ENCODE measurements around the gene BMP2K.
"Not testable (repeated sequence)": the region's sequence is repeated elsewhere in the genome, so short reads cannot be mapped to it uniquely, and the experiment has no call there.

The BMP2K gene

GRCh38 chr4:78811034-78811433, 34.9 kb downstream of the BMP2K start:
- no peak for DNase-seq (ENCODE audit: low read depth)
- no peak overlapping the region for H3K4me3 ChIP-seq (replicated peaks; ENCODE audit: low read depth, low read length)
- no peak for TF ChIP-seq CTCF (IDR thresholded peaks at IDR 0.05; ENCODE audit: low read length, missing control alignments)

- no peak for DNase-seq (ENCODE audit: low read depth)
- no peak for TF ChIP-seq CTCF (IDR thresholded peaks at IDR 0.05; ENCODE audit: low read length, missing control alignments)
- no peak overlapping the region for H3K4me3 ChIP-seq (replicated peaks; ENCODE audit: low read depth, low read length)
Observed at GRCh38 chr4:78818530-78819079, 42.5 kb downstream of the BMP2K start.

GRCh38 chr4:78824001-78824400, 47.9 kb downstream of the BMP2K start:
- no peak for TF ChIP-seq CTCF (IDR thresholded peaks at IDR 0.05; ENCODE audit: low read length, missing control alignments)
- DNase-seq (ENCODE audit: low read depth) = no peak
- H3K4me3 ChIP-seq (replicated peaks; ENCODE audit: low read depth, low read length) = no peak overlapping the region

- H3K4me3 ChIP-seq (replicated peaks; ENCODE audit: low read depth, low read length) = no peak overlapping the region
- DNase-seq (ENCODE audit: low read depth) = no peak
- TF ChIP-seq CTCF (IDR thresholded peaks at IDR 0.05; ENCODE audit: low read length, missing control alignments) = no peak
Observed at GRCh38 chr4:78827191-78827590, 51.0 kb downstream of the BMP2K start.

- no peak for DNase-seq (ENCODE audit: low read depth)
- no peak overlapping the region for H3K4me3 ChIP-seq (replicated peaks; ENCODE audit: low read depth, low read length)
- TF ChIP-seq CTCF (IDR thresholded peaks at IDR 0.05; ENCODE audit: low read length, missing control alignments) = no peak
Observed at GRCh38 chr4:78829296-78829695, 53.1 kb downstream of the BMP2K start.

- not testable (repeated sequence) for DNase-seq (ENCODE audit: low read depth); H3K4me3 ChIP-seq (replicated peaks; ENCODE audit: low read depth, low read length)
Observed at GRCh38 chr4:78839676-78840075, 63.5 kb downstream of the BMP2K start.

GRCh38 chr4:78840286-78840685, 64.1 kb downstream of the BMP2K start:
- DNase-seq (ENCODE audit: low read depth); H3K4me3 ChIP-seq (replicated peaks; ENCODE audit: low read depth, low read length): not testable (repeated sequence)

- no peak overlapping the region for H3K4me3 ChIP-seq (replicated peaks; ENCODE audit: low read depth, low read length)
- DNase-seq (ENCODE audit: low read depth) = peak; percentile 35
- TF ChIP-seq CTCF (IDR thresholded peaks at IDR 0.05; ENCODE audit: low read length, missing control alignments) = no peak
Observed at GRCh38 chr4:78845472-78845871, 69.3 kb downstream of the BMP2K start.
